ENCODE measurements around the gene TTLL5. TPM values are rescaled to one million over a fixed set of nuclear protein-coding genes. Genes with fewer than 3 reads are reported as not detected.

TTLL5 gene
- total and polyA plus RNA-seq, 9 of the 15 experiments (the other 6 are each of a cell fraction or from before 2014, with no cell fraction given): 4.1 to 18.9 (median 12.6) TPM

GRCh38 chr14:75660630-75661498, at the start of gene TTLL5, which contains the start of gene ERG28 (continued):
- TF ChIP-seq SAP30 (IDR thresholded peaks at IDR 0.05; ENCODE audit: borderline replicate concordance, insufficient read depth, low read depth, low read length, poor library complexity, severe bottlenecking) (peak; percentile 66), ZNF780A (CRISPR knock-in tag; IDR thresholded peaks at IDR 0.05) (no peak), DACH1 (IDR thresholded peaks at IDR 0.05; ENCODE audit: partially characterized antibody) (peak; percentile 35), SRSF9 (IDR thresholded peaks at IDR 0.05; ENCODE audit: borderline replicate concordance, low read depth, low read length) (no peak), NR3C1 (CRISPR knock-in tag; IDR thresholded peaks at IDR 0.05) (no peak), RB1 (IDR thresholded peaks at IDR 0.05; ENCODE audit: low read depth) (peak; percentile 23; the same call in 1 of the 2 replicates), SIN3B (IDR thresholded peaks at IDR 0.05; ENCODE audit: low read depth) (peak; percentile 48; the same call in 1 of the 2 replicates), SMAD3 (CRISPR knock-in tag; conservative IDR thresholded peaks at IDR 0.05) (no peak), HCFC1 (IDR thresholded peaks at IDR 0.05; ENCODE audit: low read depth, low read length) (peak; percentile 78), PREB (CRISPR knock-in tag; IDR thresholded peaks at IDR 0.05) (no peak), E2F5 (CRISPR knock-in tag; IDR thresholded peaks at IDR 0.05) (no peak), SMARCC2 (IDR thresholded peaks at IDR 0.05; ENCODE audit: low read depth) (no peak), FOS (IDR thresholded peaks at IDR 0.05; ENCODE audit: extremely low read depth, insufficient read length) (peak; percentile 91)
